Stimulated activated CD4-positive, alpha-beta T cell treated with anti-CD3 and anti-CD28 coated beads, Interleukin-4, amount 100 ng/mL, for 4 hours (primary cell): ENCODE results near the gene AP1G1.
"Not testable (repeated sequence)": the region's sequence is repeated elsewhere in the genome, so short reads cannot be mapped to it uniquely, and the experiment has no call there.

Experiments used
- DNase-seq, 2 experiments: peaks; one replicate each; pipeline ENCODE4 v3.0.0-alpha.2; 2020

The AP1G1 gene

DNA sequence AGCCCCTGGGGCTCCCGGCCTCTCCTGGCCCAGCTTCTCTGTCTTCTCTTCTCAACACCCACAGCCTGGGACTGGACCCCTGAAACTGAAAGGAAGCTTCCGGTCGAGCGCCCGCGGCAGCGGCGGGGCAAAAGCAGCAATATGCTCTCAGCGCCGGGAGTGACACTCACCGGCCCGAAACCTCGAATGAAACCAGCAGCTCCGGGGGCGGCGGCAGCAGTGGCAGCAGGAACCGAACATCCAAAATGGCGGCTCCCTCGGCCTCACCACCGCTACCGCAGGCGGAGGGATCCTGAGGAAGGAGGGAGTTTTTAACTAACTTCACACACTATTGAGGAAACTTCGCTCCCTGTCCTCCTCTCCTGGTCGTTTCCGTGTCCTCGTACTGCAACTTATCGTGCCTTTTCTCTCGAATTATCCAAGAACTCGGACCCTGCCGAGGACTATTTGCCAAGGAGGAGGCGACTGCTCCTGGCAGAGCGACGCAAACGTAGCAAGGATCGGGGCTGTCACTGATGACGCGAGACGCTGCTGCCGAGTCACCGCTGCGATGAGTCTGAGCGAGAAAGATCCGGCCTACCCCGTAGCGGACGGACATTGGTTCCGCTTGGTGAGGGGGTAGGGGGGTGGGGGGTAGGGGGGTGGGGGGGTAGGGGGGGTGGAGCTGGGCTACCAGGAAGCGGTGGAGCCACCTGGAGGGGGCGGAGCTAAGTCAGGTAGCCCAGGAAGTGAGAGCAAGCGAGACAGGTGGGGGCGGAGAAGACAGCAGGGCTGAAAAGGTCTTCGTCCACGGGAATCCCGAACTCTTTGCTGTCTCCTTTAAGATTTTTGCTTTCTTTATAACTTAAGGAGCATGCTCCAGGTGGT lies at the start of gene AP1G1:
Gene AP1G1, minus strand, starts transcription at position 242 of the 867 bp plus-strand sequence. CDS start 19,355 bp downstream, outside the sequence.
- peak; percentile 84 to 96 for DNase-seq

DNA sequence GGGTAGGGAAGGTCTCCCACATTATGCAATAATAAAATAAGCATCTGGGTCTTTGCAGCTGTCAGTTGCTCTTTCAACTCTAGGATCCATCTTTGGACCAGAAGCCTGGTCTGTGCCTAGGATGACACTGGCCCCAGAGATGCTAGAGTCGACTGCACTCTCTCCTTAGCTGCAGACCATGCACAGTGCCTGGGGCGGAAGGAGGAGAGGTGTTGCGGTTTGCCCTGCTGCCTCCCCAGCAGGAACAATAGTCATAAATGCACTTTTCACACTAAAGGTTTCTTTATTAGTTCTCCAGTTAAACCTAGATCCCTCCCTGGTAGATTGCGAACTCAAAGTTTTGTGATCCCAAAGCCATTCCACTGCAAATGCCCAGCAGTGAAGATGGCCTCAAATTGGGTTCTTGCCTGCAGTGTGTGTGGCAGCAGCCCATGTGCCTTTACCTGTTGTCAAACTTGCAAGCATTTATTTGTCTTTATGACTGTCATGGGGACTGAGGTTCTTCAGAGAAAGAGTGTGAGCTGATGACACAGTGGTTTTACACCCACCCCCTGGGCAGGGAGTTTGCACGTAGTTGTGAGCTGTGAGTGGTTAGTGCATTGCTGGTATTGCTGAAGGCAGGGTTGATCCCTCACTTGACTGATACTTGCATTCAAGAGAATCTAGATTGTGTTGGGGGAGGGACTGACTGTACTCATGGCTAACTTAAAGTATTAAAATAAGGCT lies 47.5 kb upstream of the AP1G1 start:
- no peak for DNase-seq

DNA sequence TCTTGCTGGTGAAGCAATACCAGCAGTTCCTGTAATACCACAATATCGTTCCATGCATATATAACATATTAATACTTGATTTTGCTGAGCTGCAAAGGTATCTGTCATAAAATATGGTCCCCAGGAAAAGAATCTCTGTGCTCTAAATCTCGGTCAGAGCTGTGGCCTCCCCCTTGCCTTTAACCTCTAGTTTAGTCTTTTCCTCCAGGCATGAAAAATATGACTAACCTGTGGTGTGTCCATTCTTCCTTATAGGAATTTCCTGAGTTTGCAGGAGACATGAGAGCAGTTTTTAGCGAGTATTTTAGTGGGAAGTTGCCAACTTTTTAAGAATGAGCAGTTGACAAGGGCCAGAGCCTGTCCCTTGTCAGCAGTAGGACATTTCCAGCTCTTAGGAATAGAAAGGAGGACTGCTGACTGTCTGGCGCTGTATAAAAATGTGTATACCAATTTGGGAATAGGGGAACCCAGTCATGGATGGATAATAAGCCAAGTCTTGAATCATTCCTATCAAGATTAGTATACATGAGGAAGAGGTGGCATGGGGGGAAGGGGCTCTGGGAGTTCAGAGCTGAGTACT lies 45.8 kb upstream of the AP1G1 start:
- DNase-seq, result no peak

DNA sequence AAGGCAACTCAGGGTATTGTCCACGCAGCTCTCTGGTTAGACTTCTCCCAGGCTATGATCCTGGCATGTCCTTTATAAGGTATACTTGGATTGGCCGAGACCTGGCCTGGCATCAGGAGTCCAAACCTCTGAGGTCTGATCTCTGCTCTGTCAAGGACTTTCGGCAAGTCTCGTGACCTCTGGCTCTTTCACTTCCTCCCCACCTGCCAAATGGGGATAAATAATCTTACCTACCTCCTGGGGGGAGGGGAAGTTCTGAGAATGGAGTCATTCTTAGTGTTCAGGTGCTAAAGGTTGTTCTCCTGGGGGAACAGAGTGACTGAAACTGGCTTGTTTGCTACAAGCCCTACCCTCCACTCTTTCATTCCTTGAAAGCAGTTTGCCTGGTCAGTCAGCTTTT lies 44.8 kb upstream of the AP1G1 start:
- DNase-seq, result no peak

DNA sequence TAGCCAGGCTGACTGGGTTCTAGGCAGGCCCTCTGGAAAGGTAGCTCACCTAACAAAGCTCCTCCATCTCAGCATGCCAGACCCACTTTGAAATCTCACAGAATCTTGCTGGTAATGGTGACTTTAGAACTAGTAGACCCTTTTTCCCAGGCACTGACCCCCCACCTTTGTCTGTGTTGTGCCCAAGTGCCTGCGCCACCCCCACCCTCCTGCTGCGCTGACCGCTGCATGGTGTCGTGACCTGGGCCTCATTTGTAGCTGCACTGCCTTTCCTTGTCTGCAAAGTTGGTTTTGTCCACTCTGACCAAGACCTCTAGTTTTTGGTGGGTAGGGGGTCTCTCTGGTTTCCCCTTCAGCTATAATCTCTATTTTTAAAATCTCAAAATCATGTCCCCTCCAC lies 43.9 kb upstream of the AP1G1 start:
- no peak for DNase-seq

DNA sequence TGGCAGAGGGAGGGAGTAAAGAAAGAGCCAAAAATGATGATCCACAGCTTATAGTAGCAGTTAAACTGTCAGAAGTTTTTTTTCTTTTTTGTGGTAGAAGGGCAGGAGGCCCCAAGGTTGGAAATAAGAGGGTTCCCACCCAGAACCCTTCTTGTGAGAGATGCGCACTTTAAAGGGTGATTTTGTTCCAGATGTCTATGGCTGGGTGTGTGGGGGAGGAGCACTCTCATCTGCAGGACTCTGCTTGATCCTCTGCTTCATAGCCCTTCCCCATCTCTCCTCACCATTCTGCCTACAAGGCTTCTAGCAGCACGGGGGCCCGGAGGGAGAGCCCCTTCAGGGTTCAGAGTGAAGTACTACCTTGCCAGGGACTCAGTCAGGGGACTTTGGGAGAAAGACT lies 43.5 kb upstream of the AP1G1 start:
- DNase-seq, result no peak

DNA sequence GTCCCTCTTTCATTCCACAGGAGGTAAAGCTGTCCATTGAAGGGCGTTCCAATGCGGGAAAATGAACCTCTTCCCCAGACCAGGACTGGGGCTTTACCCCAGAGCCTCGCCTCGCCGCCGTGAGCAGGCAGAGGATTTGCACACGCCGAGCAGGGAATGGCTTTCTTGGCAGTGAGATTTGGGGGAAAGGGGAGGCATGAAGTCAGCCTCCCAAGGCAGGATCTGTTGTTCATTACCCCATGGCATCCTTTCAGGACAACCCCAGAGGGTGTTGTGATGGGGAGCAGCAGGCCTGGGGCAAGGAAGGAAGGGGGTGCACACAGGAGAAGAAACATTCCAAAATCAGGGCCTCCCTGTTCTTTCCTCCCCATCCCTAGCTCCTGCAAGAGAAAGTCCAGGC lies 43.1 kb upstream of the AP1G1 start:
- no peak for DNase-seq

DNA sequence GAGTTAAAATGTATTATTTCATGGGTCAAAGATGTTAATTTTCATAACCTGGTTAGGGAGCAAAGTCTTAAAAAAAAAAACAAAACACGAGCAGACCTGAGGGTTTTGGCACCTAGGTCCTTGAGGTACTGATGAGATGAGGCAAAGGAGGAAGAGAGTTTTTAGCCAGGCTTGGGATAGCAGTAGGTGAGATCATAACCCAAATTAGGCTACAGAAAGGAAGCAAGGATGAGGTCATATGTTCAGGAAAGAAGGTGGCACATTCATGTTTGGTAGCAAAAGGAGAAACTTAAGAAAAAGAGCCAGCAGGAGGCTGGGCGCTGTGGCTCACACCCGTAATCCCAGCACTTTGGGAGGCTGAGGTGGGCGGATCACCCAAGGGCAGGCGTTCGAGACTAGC lies 40.0 kb upstream of the AP1G1 start:
- no peak for DNase-seq

DNA sequence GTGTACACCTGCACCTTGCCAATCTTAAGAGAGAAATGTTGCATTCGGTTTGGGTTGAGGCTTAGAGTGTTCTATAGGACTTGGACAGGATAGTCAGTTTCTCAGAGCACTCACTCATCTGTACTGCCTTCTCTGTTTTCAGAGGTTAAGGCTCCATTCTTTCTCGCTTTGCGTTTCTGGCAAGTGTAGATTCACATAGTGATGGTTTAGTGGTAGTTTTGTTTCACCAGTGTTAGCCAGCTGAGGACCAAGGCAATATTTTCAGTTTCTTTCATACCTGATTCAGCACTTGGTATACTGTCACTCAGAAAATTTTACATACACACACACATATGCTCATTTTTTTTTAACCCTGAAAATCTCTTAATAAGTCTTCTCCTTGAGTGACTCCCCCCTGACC lies 38.5 kb upstream of the AP1G1 start:
- DNase-seq, result no peak

DNA sequence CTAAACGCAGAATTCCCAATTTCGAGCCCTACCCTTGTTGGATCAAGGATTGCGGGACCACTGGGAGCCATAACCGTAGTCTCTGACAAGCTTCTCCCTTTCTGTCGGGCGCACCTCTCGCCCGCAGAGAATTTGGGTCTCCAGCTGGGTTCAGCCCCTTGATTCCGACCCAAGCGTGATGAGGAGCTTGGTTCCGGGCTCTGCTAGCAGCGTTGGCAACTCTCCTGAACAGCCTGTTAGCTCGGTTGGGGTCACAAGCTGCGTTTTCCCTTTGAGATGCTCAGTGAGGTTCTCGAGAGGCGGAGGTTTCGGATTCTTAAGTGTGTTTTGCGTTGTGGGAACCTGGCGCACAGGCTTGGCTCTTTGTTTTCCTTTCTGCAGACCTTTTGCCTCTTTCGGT lies 37.8 kb upstream of the AP1G1 start:
- no peak for DNase-seq

DNA sequence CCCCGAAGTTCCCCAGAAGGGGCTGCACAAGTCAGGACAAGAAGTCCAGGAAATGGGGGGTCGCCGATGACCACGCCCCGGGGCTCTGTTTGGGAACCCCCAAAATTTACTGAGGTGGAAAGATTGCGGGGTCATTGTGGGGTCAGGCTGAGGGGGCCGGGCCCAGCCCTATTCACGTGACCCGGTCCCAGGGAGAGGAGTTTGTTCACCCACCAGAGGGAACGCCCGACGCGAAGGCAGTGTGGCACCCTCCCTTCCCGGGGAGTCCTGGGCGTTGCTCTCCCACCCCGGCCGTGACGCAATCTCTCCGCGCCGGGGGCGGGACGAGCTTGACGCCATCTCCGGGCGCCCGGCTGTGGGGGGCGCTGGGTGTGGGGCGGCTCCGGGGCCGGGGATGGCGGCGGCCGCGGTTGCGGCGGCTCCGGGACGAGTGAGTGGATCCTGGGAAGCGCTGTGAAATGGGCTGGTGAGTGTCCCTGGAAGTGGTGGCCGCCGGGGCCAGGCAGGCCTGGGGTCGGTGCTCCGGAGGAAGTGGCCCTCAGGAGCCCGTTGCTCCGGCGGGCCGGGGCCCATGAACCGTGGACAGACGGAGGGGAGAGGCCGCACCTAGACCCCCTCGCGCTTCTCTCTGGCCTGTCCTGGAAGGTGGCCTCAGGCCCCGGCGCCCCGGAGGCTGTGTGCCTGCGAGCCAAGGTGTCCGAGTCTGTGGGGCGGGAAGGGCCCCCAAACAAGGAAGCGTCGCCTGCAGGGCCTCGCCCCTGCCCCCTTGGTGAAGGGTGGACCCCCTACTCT lies 37.2 kb upstream of the AP1G1 start, which contains the start of gene ATXN1L:
Gene ATXN1L, plus strand, starts transcription at position 338 of the 792 bp plus-strand sequence. CDS start 3,765 bp downstream, outside the sequence.
- peak; percentile 90 to 91 for DNase-seq

DNA sequence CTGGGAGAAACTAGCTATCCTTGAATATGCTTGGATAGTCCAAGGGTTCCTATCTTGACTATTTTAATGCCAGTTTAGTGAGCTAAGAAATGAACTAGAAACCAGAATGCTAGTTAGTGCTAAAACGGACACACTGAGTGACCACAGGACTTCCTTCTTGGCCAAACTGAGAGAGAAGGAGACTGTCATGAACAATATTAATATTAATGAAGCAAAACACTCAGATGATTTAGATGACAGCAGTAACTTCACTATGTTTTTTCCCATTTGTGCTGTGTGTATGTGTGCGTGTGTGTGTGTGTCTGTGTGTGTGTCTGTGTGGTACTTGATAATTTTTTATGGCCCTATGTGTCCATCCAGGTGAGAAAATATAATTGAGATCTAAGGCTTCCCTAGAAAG lies 34.9 kb upstream of the AP1G1 start:
- DNase-seq, result no peak

DNA sequence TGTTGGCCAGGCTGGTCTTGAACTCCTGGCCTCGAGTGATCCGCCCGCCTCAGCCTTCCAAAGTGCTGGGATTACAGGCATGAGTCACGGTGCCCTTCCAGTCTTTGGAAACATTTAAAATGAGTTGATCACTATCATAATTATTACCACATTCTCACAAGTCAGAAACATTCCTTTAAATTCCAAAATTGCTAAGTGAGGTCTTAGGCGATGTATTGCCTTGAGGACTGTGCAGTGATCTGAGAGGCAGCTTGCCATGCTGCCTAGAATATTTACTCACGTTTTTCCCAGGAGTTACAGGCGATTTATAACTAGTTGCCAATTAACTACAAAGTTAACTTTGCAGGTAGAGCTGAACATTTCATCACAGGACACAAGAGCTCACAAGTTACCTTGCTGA lies 31.4 kb upstream of the AP1G1 start:
- DNase-seq, result no peak

DNA sequence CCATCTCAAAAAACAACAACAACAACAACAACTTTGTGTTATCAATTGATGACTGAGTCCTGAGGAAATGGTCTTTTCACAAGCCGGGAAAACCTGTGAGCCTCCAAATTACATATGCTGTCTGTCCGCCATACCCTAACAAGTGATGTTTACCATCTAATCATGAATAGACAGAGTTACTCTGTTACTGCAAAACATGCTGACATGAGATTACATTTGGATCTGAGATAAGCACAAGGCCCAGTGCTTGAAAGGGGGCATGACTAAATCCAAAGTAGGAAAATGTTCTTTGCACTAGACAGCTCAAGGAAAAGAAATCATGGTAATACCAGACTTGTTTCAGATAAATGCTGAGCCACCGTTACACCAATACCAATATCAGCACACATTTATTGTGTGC lies 28.5 kb upstream of the AP1G1 start:
- DNase-seq, result no peak

DNA sequence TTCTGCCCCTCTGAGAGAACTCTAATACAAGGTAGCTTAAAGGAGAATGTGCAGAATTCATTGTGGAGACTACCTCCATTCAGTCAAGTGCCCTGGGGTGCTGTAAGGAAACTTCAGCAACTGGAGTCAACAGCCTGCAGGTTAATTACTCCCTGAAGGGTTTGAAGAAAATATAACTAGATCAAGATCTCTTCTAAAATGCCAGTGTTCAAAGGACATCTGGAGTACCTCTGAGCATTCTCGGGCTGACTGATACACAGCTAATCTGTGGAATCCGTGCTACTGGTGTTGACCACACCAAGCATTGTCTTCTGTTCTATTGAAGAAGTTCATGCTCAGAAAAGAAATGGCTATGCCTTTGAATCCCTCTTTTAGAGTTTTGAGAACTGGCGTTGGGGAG lies 25.7 kb upstream of the AP1G1 start:
- no peak for DNase-seq

DNA sequence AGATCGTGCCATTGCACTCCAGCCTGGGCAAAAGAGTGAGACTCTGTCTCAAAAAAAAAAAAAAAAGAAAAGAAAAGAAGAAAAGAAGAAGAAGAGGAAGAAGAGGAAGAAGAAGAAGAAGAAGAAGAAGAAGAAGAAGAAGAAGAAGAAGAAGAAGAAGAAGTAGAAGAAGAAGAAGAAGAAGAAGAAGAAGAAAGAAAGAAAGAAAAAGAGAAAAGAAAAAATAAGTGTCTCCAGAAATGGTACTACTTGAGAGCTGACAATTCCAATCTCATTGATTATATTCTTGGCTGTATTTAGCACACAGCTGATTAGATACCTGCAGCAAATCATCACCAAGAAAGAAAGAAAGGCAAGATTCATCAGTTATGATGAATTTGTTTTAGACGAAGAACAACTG lies 23.5 kb upstream of the AP1G1 start:
- DNase-seq, result not testable (repeated sequence)

DNA sequence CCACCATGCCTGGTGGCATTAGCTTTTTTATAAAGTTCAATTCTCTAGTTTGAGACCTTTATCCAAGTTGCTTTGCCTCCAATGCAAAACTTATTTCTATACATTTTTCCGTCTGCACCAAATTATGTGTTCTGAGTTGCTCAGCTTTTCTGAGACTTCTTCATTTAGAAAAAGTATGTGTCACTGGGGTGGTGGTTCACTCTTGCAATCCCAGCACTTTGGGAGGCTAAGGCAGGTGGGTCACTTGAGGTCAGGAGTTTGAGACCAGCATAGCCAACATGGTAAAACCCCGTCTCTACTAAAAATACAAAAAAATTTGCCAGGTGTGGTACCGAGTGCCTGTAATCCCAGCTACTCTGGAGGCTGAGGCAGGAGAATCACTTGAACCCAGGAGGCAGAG lies 23.1 kb upstream of the AP1G1 start:
- not testable (repeated sequence) for DNase-seq

DNA sequence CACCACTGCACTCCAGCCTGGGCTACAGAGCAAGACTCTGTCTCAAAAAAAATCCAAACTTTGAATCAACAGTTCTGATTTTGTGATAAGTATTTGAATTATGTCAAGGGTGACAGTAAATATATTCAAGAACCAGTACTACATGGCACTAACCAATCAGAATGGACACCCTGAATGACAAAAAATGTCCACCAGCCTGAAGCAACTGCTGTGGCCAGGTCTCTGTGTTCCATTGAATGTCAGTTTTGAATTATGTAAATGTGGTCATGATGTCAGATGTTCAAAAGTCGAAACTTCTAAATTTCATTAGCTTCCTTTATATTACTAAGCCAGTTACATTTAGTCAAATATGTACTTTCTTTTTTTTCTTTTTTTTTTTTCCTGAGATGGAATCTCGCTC lies 21.7 kb upstream of the AP1G1 start:
- no peak for DNase-seq

DNA sequence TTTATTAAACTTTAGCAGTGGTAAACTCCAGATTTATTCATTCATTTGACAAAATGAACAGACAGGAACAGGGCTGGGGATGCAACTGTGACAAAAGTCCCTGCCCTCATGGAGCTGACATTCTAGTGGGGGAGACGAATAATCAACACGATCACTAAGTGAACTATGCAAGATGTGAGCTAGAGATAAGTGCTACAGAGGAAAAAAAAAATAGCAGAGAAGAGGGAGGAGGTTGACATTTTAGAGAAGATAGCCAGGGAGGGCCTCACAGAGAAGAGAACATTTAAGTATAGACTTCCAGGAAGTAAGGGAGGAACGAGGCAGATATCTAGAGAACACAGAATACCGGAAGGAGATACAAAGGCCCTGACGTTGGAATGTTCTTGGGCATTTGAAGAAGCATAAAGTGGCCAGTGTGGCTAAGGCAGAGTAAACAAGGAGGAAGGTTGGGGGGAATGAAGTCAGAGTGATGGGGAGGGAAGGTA lies 17.9 kb upstream of the AP1G1 start:
- no peak for DNase-seq

DNA sequence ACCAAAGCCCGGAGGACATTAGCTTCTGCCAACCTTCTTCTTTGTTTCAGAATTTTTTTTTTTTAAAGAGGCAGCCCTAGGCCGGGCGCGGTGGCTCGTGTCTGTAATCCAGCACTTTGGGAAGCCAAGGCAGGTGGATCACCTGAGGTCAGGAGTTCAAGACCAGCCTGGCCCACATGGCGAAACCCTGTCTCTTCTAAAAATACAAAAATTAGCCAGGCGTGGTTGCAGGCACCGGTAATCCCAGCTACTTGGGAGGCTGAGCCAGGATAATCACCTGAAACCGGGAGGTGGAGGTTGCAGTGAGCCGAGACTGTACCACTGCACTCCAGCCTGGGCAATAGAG lies 8.5 kb upstream of the AP1G1 start:
- not testable (repeated sequence) for DNase-seq

DNA sequence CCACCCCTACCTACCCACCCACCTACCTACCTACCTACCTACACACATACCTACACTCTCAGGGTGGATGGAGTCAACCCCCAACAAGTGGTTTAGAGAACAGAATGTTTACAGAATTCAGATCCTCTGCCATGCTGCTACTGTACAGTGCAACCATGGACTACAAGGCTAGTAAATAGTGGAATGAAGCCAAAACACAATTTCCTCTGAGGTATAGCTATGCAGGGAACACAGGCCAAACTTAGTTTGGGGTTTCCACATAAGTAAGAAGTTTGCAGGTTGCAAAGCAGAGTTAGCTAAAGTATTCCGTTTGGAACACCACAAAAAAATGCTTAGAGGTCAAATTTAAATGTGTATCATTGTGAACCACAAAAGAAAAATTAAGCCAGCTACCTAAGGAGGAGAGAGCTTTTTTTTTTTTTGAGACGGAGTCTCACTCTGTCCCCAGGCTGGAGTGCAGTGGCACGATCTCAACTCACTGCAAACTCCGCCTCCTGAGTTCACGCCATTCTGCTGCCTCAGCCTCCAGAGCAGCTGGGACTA lies 2.7 kb upstream of the AP1G1 start:
- DNase-seq, result no peak

DNA sequence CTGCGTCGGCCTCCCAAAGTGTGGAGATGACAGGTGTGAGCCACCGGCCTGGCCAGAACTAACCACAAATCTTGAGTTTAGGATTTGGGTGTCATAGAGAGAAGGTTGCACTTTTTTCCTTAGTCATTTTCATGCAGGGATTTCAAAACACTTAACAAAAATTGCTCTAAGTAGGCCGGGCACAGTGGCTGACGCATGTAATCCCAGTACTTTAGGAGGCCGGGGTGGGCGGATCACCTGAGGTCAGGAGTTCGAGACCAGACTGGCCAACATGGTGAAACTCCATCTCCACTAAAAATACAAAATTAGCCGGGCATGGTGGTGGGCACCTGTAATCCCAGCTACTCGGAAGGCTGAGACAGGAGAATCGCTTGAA lies 1.5 kb upstream of the AP1G1 start:
- DNase-seq, result not testable (repeated sequence)
